ENCODE data around the gene TAS2R13.

TAS2R13 gene

GRCh38 chr12:10896854-10897253 lies 12.5 kb downstream of the TAS2R13 start:
- no peak for DNase-seq (ENCODE audit: low read depth, low spot score)
- POLR2A ChIA-PET, result no interaction called here
- TF ChIP-seq CTCF (IDR thresholded peaks at IDR 0.05; ENCODE audit: insufficient read depth, low read length, missing control alignments), result no peak
- CTCF ChIA-PET, result no interaction called here
- no peak overlapping the region for H3K4me3 ChIP-seq (ENCODE audit: low read depth, low read length)

GRCh38 chr12:10891937-10892336 lies 17.4 kb downstream of the TAS2R13 start:
- no peak for TF ChIP-seq CTCF (IDR thresholded peaks at IDR 0.05; ENCODE audit: insufficient read depth, low read length, missing control alignments)
- no peak overlapping the region for H3K4me3 ChIP-seq (ENCODE audit: low read depth, low read length)
- POLR2A ChIA-PET, result no interaction called here
- CTCF ChIA-PET, result interaction anchor here (1.3 kb wide), 1 partner anchor 10 kb away, joined by 4 read pairs; no protein-coding TSS in a partner anchor
- DNase-seq (ENCODE audit: low read depth, low spot score), result no peak

- POLR2A ChIA-PET, result no interaction called here
- CTCF ChIA-PET, result no interaction called here
- DNase-seq (ENCODE audit: low read depth, low spot score), result no peak
- H3K4me3 ChIP-seq (ENCODE audit: low read depth, low read length), result no peak overlapping the region
- no peak for TF ChIP-seq CTCF (IDR thresholded peaks at IDR 0.05; ENCODE audit: insufficient read depth, low read length, missing control alignments)
These were observed 20.1 kb downstream of the TAS2R13 start for GRCh38 chr12:10889226-10889625.

- TF ChIP-seq CTCF (IDR thresholded peaks at IDR 0.05; ENCODE audit: insufficient read depth, low read length, missing control alignments), result no peak
- ChIA-PET CTCF (no interaction called here), POLR2A (no interaction called here)
- DNase-seq (ENCODE audit: low read depth, low spot score), result no peak
- H3K4me3 ChIP-seq (ENCODE audit: low read depth, low read length), result no peak within 1 kb of the TSS
These were observed 25.2 kb downstream of the TAS2R13 start, which contains the start of gene PRH1 for GRCh38 chr12:10884086-10884725. Gene PRH1, minus strand, starts transcription at chr12:10884255. Its CDS starts 38 bp downstream, at chr12:10884217.

- ChIA-PET CTCF (no interaction called here), POLR2A (no interaction called here)
These were observed 36.0 kb downstream of the TAS2R13 start for GRCh38 chr12:10873378-10873777.

GRCh38 chr12:10867381-10867780 lies 42.0 kb downstream of the TAS2R13 start:
- DNase-seq (ENCODE audit: low read depth, low spot score), result no peak
- H3K4me3 ChIP-seq (ENCODE audit: low read depth, low read length), result no peak overlapping the region
- TF ChIP-seq CTCF (IDR thresholded peaks at IDR 0.05; ENCODE audit: insufficient read depth, low read length, missing control alignments), result no peak
- CTCF ChIA-PET, result no interaction called here
- POLR2A ChIA-PET, result no interaction called here

More at GRCh38 chr12:10873378-10873777, 36.0 kb downstream of the TAS2R13 start:
- DNase-seq (ENCODE audit: low read depth, low spot score), result no peak
- H3K4me3 ChIP-seq (ENCODE audit: low read depth, low read length), result no peak overlapping the region
- TF ChIP-seq CTCF (IDR thresholded peaks at IDR 0.05; ENCODE audit: insufficient read depth, low read length, missing control alignments), result no peak
